HG02885 (cell line): ENCODE measurements around the gene LRRC1.
"Not testable (repeated sequence)": the region's sequence is repeated elsewhere in the genome, so short reads cannot be mapped to it uniquely, and the experiment has no call there.

Source experiments
- ATAC-seq: cut with Tn5 transposase; IDR thresholded peaks from one replicate; pipeline ENCODE4 v1.9.1; 2021; ENCODE audit warnings: mild to moderate bottlenecking; ENCODE audit not compliant: unreplicated experiment, poor library complexity

The LRRC1 gene

GRCh38 chr6:53792016-53792415, 2.8 kb upstream of the LRRC1 start:
- no peak for ATAC-seq

GRCh38 chr6:53792973-53793317, 1.9 kb upstream of the LRRC1 start:
- ATAC-seq = no peak

DNA sequence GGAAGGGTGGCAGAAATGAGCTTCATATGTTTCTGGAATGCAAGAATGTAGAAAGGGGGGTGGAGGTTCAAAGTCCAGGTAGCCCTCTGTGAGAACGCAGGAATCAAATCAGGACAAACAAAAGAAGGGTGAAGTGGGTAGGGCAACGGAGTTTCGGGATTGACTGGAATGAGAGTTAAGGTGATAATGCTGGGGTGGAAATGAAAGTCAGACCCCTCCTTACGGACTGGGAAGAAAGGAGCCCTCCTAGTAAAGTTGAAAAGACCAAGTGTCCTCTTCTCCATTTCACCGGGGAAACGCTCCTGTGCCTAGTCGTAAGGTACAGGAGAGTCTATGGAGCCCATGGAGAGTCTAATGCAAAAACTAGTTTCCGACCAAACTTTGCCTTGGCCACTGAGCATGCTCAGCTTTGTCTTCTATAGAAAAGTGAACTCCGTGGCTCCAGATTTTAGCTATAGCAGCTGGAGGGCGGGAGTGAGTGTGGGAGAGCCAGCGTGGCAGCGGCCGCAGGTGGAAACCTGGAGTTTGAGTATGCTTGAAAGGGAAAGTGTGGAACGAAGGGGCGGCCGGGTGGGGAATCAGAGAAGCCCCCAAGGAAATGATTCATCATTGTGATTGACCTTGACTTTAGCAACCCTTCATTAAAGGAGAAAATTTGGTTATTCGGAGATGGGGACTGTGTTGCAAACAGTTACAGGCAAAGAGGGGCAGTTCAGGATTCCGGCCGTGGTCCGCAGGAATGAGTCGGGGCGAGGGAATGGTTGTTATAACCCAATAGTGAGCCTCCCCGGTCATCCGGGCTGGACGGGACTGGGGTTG, 1.3 kb upstream of the LRRC1 start:
- ATAC-seq = peak; percentile 31

DNA sequence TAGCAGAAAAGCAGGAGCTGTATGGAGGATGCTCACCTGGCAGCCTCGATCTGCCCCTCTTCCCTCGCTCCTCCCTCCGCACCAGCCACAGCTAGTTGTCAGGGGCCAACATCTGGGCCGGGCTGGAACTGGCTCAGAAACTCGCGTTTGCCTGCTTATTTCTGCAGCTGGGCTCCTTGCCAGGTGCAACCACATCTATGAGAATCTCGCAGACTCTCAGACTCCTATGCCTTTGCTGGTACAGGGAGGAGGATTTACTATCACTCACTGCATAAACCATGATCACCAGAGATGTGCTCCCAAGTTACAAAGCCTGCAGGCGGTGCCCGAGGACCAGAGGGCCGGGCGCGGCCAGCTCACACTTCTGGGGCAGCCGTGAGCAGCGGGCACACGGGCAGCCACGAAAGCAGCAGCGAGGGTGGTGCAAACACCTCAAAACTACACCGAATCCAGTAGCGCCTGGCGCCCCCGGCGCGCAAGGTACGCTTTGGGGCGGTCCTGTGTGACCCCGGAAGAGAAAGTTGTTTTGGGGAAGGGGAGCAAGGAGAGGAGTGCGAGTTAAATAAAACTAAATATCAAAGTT, 577 bp upstream of the LRRC1 start:
- peak; percentile 39 for ATAC-seq

DNA sequence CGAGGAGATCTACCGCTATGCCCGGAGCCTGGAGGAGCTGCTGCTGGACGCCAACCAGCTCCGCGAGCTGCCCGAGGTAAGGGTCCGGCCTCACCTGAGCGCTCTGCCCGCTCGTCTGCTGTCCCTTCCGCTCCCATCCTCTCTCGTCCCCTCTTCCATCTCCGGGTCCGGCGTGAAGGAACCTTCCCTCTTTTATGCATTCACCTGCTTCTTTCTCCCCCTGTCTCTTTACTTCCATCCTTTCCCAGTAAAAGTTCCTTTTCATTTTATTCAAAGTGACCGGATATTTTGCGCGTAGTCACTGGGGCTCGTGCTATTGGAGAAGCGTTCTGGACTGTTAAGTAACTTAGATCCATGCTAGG, 516 bp downstream of the LRRC1 start:
- no peak for ATAC-seq

DNA sequence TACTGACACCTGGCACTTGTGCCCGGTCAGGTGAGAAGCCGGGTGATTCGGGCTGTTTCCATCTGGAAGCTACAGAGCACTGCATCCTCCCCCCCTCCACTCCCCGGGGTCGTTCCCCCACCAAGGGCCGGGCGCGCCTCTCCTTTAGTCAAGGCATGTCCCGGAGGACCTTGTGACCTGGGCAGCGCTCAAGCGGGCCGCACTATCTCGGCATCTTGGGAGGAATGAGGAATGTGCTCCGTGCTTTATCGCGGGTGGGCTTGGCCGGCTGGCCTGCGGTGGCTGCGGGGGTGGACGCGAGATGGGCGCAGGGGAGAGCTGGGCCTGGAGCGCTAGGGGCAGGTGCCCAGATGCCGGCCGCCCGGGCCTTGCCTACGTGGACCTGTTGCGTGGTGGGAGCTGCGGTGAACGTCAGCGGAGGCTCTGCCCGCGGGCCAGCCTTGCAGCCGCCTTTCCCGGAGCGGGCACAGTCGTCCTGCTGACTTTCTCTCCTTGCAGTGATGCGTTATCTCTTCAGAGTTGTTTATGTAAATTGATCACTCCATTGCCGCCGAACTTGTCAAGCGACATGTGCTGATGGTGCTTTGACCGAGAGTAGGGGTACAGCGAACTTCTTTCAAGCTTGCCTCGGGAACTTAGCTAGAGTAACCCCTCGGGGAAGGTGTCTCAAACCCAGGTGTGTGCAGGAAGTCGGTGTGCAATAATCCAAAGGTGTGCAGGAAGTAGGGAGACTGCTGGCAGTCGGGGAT, 1.1 kb downstream of the LRRC1 start:
- no peak for ATAC-seq

DNA sequence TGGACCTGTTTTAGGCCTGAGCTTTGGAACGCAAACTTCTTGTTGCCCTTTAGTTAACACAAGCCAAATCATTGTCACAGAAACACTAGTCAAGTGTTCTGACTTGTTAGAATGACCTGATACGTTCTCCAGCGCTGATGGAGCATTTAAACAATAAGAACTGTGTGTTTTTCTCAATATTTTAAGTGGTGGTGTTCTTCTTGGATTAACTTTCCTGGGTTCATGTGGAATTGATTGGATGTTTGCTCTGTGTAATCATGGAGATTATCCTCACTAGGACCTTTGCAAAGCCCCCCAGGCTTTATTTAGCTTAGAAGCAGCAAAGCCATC, 1.6 kb downstream of the LRRC1 start:
- no peak for ATAC-seq

GRCh38 chr6:53796791-53797190, 2.0 kb downstream of the LRRC1 start:
- no peak for ATAC-seq

GRCh38 chr6:53797304-53797703, 2.5 kb downstream of the LRRC1 start:
- no peak for ATAC-seq

DNA sequence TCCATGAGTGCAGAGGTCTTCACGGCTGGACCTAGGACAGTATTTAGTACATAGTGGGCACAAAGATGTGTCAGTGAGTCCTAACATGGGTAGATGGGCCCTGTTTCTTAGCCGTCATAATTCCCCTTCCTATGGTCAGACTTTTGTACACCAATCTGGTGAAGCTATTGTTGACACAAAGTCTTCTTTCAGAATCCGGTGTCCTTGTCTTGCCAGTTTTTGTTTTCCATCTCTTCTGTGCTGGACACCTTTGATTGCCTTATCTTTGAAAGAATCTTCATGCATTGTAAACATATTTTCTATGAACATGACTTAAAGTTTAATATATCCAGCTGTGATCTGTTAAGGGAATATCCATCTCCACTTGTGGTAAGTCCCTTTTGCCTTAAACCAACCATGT, 4.5 kb downstream of the LRRC1 start:
- ATAC-seq = no peak

DNA sequence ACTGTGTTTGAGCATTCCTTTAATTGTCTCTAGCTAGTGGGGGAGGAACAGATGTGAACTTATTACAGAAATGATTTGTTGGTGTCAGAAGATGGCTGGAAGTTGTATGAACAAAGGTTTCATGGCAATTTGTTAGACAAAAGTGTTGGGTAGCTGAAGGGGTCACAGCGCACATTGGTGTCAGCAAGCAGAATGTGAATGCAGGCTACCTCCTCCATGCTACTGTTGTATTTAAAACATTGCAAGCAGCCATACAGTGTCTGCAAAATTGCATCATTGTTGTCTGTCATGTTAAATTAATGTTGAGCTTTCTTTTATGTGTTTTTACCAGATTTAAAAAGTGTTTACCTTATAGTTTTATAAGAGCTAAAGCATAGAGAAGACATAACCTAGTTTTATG, 6.2 kb downstream of the LRRC1 start:
- ATAC-seq = no peak

DNA sequence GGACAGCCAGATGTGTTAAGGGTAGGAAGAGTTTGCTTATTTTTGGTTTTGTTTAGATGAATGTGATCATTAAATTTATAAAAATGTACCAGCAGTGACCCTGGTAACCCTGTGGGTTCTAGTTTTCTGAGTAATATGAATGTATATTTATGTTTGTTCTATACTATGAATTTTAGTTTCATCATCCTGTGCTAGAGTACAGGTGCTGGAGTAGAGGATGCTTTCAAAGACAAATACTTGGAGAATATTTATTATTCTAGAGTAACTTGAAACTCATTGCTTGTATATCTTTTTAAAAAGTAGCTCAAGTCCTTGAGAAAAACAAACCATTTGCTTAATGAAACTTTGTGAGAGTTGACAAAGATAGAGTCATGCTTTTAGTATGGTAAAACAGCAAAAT, 7.8 kb downstream of the LRRC1 start:
- no peak for ATAC-seq

DNA sequence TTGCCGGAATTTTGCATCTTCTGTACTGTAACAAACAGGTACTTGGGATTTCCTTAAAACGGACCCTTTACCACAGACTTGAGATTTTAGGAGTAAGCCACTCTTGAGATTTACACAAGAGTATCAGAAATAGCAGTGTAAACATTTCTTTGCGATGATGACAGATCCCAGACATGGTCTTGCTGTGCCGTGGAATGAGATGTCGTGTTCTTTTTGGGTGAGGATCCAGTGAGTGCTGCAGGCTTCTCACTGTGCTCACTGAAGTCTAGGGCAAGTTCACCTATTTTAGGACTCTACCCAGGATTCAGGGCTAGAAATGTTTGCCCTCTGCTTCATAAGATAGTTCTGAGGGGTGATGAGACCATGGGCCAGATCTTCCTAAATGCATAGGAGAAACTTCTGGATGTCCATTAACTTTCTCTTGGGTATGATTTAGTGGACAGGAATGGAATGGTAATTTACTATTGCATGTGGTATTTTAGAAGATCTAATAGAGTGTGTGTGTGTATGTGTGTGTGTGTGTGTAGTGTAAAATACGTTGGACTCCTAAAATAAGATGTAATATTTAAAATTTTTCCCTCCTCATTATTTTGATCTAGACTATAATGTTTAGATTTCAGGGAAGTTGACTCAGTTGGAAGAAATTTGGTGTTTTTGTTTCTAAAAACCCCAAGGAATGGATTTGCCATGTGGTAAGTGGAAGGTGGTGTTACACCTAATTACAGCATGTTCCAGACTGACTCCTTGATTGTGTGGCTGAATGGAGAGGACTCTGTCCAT, 8.5 kb downstream of the LRRC1 start:
- no peak for ATAC-seq

DNA sequence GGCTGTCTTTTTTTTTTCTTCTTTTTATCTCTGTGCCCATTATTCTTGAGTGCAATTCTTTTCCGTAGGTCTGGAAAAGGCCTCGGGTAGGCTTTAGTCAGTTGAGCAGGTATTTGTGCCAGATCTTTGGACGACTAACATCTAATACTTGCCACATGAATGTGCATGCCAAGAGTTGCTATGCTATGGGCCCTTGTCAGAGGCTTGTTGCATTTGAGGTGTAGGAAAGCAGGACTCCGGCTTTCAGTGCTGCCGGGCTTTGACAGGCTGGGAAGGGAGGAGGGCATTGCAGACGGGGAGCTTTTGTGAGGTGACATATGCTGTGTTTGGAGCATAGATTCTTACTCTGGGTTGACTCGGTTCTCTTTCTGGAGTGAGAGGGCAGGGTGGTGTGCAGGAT, 10.2 kb downstream of the LRRC1 start:
- ATAC-seq = no peak

- no peak for ATAC-seq
Observed at GRCh38 chr6:53805725-53806124, 10.9 kb downstream of the LRRC1 start.

- not testable (repeated sequence) for ATAC-seq
Observed at GRCh38 chr6:53807606-53808005, 12.8 kb downstream of the LRRC1 start.

GRCh38 chr6:53808302-53808881, 13.6 kb downstream of the LRRC1 start:
- ATAC-seq = no peak

GRCh38 chr6:53809691-53810090, 14.9 kb downstream of the LRRC1 start:
- ATAC-seq = no peak

GRCh38 chr6:53811082-53811481, 16.3 kb downstream of the LRRC1 start:
- peak; percentile 74 for ATAC-seq

DNA sequence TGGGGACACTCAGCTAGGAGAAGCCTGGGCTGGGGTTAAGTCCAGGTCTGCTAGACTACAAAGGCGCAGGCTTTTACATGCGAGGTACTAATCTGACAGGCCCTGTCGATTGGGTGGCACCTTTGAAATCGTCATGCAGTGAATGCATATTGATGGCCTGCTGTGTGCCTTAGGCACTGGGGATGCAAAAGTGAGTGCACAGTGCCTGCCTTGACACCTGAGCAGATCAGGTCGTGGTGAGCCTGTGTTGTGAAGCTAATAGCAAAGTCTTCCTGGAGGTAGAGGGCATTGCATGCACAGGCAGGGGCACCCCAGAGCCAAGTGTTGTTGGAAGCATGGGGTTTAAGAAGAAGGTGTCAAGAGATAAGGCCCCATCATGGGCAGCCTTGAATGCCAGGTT, 16.9 kb downstream of the LRRC1 start:
- no peak for ATAC-seq

GRCh38 chr6:53813096-53813495, 18.3 kb downstream of the LRRC1 start:
- no peak for ATAC-seq
